OCI-LY3 (cell line): ENCODE data around the gene NEMP2.

ENCODE experiments used
- EZH2phosphoT487 ChIP-seq: fragments of 200-600 bp; shearing (Covaris generic); IDR thresholded peaks from 2 replicates; pipeline ENCODE4 v1.6.1; 2018; ENCODE audit warnings: antibody characterized with exemption, mixed run types, low read depth
- TF ChIP-seq, protein P1 (sequence below): fragments of 200-600, 300-600 bp; sonication (generic); IDR thresholded peaks from 2 replicates; pipeline ENCODE4 v1.5.1; 2014; ENCODE audit warnings: antibody characterized with exemption, low read length, low read depth

DNA sequence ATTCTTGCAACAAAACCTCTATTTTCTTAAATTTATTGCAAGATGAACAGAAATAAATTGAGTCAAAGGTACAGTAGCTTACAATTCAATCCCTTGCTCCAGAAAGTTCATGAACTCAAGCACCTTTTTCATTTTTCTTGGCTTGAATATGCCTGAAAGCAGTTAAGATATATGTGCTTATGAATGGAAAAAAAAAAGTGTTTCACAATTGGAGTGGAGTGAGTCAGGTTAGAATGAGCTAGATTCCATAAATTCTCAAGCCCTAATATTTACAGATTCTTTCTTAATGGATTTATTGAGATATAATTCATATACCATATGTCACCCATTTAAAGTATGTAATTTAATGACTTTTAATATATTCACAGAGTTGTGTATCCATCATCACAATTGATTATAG is 39.6 kb upstream of the NEMP2 start:
- TF ChIP-seq, protein P1, sequence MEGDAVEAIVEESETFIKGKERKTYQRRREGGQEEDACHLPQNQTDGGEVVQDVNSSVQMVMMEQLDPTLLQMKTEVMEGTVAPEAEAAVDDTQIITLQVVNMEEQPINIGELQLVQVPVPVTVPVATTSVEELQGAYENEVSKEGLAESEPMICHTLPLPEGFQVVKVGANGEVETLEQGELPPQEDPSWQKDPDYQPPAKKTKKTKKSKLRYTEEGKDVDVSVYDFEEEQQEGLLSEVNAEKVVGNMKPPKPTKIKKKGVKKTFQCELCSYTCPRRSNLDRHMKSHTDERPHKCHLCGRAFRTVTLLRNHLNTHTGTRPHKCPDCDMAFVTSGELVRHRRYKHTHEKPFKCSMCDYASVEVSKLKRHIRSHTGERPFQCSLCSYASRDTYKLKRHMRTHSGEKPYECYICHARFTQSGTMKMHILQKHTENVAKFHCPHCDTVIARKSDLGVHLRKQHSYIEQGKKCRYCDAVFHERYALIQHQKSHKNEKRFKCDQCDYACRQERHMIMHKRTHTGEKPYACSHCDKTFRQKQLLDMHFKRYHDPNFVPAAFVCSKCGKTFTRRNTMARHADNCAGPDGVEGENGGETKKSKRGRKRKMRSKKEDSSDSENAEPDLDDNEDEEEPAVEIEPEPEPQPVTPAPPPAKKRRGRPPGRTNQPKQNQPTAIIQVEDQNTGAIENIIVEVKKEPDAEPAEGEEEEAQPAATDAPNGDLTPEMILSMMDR = no peak
- no peak for TF ChIP-seq EZH2phosphoT487
